ENCODE measurements around the gene SLC6A20.

The SLC6A20 gene

DNA sequence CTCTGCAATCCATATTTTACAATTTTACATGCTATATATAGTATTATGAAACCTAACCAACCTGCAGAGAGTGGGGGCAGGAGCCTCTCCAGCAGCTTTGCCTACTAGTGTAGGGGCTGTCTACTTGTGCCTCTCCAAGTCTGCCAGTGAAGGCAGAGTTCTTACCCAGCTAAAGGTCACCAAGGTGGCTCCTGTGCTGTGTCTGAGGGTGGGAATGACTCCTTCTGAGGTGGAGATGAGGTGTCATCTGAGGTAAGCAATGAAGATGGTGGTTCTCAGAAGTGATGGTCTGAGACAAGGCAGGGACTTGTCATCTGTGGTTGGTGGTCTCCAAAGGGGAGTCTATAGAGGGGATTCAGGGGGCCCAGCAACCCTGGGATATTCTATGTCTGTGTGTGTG, 59.6 kb downstream of the SLC6A20 start:
- peaks cover 5 to 7% of the 10 kb centered on the region in 2 donors for H3K4me1 ChIP-seq (ENCODE audit: control insufficient read depth in 1 of 2, insufficient read depth in 2 of 2, low read length in 2 of 2)
- H3K27ac ChIP-seq (ENCODE audit: low read depth, low read length): no peak overlapping the region
- H3K9me3 ChIP-seq (ENCODE audit: control insufficient read depth in 1 of 2, low read length in 2 of 2): no peaks in the 10 kb centered on the region
- H3K9ac ChIP-seq (ENCODE audit: low read depth in 1 of 2, low read length in 2 of 2): no peak overlapping the region
- peaks cover 54 to 89% of the 10 kb centered on the region in 2 donors for H3K36me3 ChIP-seq (ENCODE audit: control insufficient read depth in 1 of 2, insufficient read depth in 2 of 2, low read length in 2 of 2)
- H3K4me3 ChIP-seq (ENCODE audit: low read depth in 1 of 2, low read length in 2 of 2): no peak overlapping the region
- no peaks in the 10 kb centered on the region for H3K27me3 ChIP-seq (ENCODE audit: control insufficient read depth in 1 of 2, insufficient read depth in 2 of 2, low read length in 2 of 2)

- no peak overlapping the region for H3K27ac ChIP-seq (ENCODE audit: low read depth, low read length)
- H3K4me1 ChIP-seq (ENCODE audit: control insufficient read depth in 1 of 2, insufficient read depth in 2 of 2, low read length in 2 of 2): no peaks in the 10 kb centered on the region
- H3K4me3 ChIP-seq (ENCODE audit: low read depth in 1 of 2, low read length in 2 of 2): no peak overlapping the region
- no peaks in the 10 kb centered on the region for H3K9me3 ChIP-seq (ENCODE audit: control insufficient read depth in 1 of 2, low read length in 2 of 2)
- H3K36me3 ChIP-seq (ENCODE audit: control insufficient read depth in 1 of 2, insufficient read depth in 2 of 2, low read length in 2 of 2): peaks cover 28 to 59% of the 10 kb centered on the region in 2 donors
- H3K9ac ChIP-seq (ENCODE audit: low read depth in 1 of 2, low read length in 2 of 2): no peak overlapping the region
- no peaks in the 10 kb centered on the region for H3K27me3 ChIP-seq (ENCODE audit: control insufficient read depth in 1 of 2, insufficient read depth in 2 of 2, low read length in 2 of 2)
Observed at GRCh38 chr3:45730409-45731154, 65.8 kb downstream of the SLC6A20 start.

DNA sequence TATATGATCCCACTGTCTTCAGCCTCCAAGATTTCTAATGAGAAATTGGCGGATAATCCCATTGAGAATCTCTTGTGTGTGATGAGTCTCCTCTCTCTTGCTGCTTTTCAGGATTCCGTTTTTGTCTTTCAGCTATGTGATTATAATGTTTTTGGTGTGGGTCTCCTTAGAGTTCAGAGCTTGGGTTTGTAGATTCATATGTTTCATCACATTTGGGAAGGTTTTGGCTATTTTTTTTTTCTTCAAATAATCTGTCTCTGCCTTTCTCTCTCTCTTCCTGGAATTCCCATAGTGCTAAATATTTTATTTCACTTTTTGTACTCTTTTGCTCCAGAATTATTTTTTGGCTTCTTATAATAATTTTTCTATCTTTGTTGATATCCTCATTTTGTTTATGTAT, 66.7 kb downstream of the SLC6A20 start:
- H3K4me1 ChIP-seq (ENCODE audit: control insufficient read depth in 1 of 2, insufficient read depth in 2 of 2, low read length in 2 of 2): no peaks in the 10 kb centered on the region
- H3K4me3 ChIP-seq (ENCODE audit: low read depth in 1 of 2, low read length in 2 of 2): no peak overlapping the region
- H3K9me3 ChIP-seq (ENCODE audit: control insufficient read depth in 1 of 2, low read length in 2 of 2): no peaks in the 10 kb centered on the region
- no peaks in the 10 kb centered on the region for H3K27me3 ChIP-seq (ENCODE audit: control insufficient read depth in 1 of 2, insufficient read depth in 2 of 2, low read length in 2 of 2)
- no peak overlapping the region for H3K9ac ChIP-seq (ENCODE audit: low read depth in 1 of 2, low read length in 2 of 2)
- H3K27ac ChIP-seq (ENCODE audit: low read depth, low read length): no peak overlapping the region
- H3K36me3 ChIP-seq (ENCODE audit: control insufficient read depth in 1 of 2, insufficient read depth in 2 of 2, low read length in 2 of 2): peaks cover 28 to 57% of the 10 kb centered on the region in 2 donors

GRCh38 chr3:45724911-45725310, 71.4 kb downstream of the SLC6A20 start:
- peaks cover 17 to 43% of the 10 kb centered on the region in 2 donors for H3K36me3 ChIP-seq (ENCODE audit: control insufficient read depth in 1 of 2, insufficient read depth in 2 of 2, low read length in 2 of 2)
- no peak overlapping the region for H3K27ac ChIP-seq (ENCODE audit: low read depth, low read length)

DNA sequence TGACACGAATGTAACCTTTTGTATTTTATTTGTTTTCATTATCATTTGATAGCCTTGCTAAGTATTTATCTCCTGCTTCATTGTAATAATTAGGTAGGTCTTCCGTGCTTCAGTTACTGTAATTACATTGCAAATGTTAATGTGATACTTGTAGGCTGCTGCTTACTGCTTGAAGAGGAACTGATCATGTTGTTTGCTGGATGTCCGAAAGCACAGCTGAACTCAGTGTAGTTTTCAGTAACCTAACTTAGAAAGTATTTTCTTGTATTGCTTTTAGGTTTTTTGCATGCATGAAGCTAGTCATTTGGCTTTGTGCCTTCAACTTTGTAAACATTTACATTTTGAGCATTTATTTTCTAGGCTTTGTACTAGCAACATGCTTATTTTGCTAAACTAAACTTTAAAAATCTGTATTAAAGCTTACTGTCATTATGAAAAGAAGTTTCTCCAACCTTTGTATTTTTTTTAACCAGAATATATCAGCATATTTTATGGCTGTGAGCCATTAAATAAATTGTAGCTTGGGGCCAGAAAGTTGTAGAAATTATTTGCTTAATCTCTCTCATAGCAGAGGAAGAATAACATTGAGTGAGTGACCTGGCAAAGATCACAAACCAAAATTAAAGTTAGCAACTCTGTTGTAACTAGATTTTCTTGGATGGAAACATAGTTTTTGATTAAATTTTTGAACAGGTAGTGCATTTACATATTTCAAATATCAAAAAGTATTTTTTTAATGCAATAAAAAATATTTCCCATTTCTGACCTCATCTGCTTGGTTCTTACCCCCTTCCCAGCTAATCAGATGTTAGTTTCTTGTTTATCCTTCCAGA, 76.5 kb downstream of the SLC6A20 start:
- Histone ChIP-seq H3K9ac (ENCODE audit: low read depth in 1 of 2, low read length in 2 of 2) (no peak overlapping the region), H3K4me1 (ENCODE audit: control insufficient read depth in 1 of 2, insufficient read depth in 2 of 2, low read length in 2 of 2) (no peaks in the 10 kb centered on the region), H3K9me3 (ENCODE audit: control insufficient read depth in 1 of 2, low read length in 2 of 2) (no peaks in the 10 kb centered on the region), H3K36me3 (ENCODE audit: control insufficient read depth in 1 of 2, insufficient read depth in 2 of 2, low read length in 2 of 2) (peaks cover 21 to 51% of the 10 kb centered on the region in 2 donors), H3K27me3 (ENCODE audit: control insufficient read depth in 1 of 2, insufficient read depth in 2 of 2, low read length in 2 of 2) (no peaks in the 10 kb centered on the region), H3K4me3 (ENCODE audit: low read depth in 1 of 2, low read length in 2 of 2) (no peak overlapping the region), H3K27ac (ENCODE audit: low read depth, low read length) (no peak overlapping the region)

More at GRCh38 chr3:45724911-45725310, 71.4 kb downstream of the SLC6A20 start:
- Histone ChIP-seq H3K9ac (ENCODE audit: low read depth in 1 of 2, low read length in 2 of 2) (no peak overlapping the region), H3K27me3 (ENCODE audit: control insufficient read depth in 1 of 2, insufficient read depth in 2 of 2, low read length in 2 of 2) (no peaks in the 10 kb centered on the region), H3K9me3 (ENCODE audit: control insufficient read depth in 1 of 2, low read length in 2 of 2) (no peaks in the 10 kb centered on the region), H3K4me3 (ENCODE audit: low read depth in 1 of 2, low read length in 2 of 2) (no peak overlapping the region), H3K4me1 (ENCODE audit: control insufficient read depth in 1 of 2, insufficient read depth in 2 of 2, low read length in 2 of 2) (no peaks in the 10 kb centered on the region)

GRCh38 chr3:45716790-45717336, 79.5 kb downstream of the SLC6A20 start:
- no peaks in the 10 kb centered on the region for H3K27me3 ChIP-seq (ENCODE audit: control insufficient read depth in 1 of 2, insufficient read depth in 2 of 2, low read length in 2 of 2)
- H3K4me3 ChIP-seq (ENCODE audit: low read depth in 1 of 2, low read length in 2 of 2): no peak overlapping the region
- H3K9me3 ChIP-seq (ENCODE audit: control insufficient read depth in 1 of 2, low read length in 2 of 2): no peaks in the 10 kb centered on the region
- H3K27ac ChIP-seq (ENCODE audit: low read depth, low read length): no peak overlapping the region
- H3K4me1 ChIP-seq (ENCODE audit: control insufficient read depth in 1 of 2, insufficient read depth in 2 of 2, low read length in 2 of 2): no peaks in the 10 kb centered on the region
- peaks cover 14 to 57% of the 10 kb centered on the region in 2 donors for H3K36me3 ChIP-seq (ENCODE audit: control insufficient read depth in 1 of 2, insufficient read depth in 2 of 2, low read length in 2 of 2)
- H3K9ac ChIP-seq (ENCODE audit: low read depth in 1 of 2, low read length in 2 of 2): no peak overlapping the region

GRCh38 chr3:45715945-45716344, 80.4 kb downstream of the SLC6A20 start:
- Histone ChIP-seq H3K27ac (ENCODE audit: low read depth, low read length) (no peak overlapping the region), H3K27me3 (ENCODE audit: control insufficient read depth in 1 of 2, insufficient read depth in 2 of 2, low read length in 2 of 2) (no peaks in the 10 kb centered on the region), H3K36me3 (ENCODE audit: control insufficient read depth in 1 of 2, insufficient read depth in 2 of 2, low read length in 2 of 2) (peaks cover 14 to 63% of the 10 kb centered on the region in 2 donors), H3K9ac (ENCODE audit: low read depth in 1 of 2, low read length in 2 of 2) (no peak overlapping the region), H3K9me3 (ENCODE audit: control insufficient read depth in 1 of 2, low read length in 2 of 2) (no peaks in the 10 kb centered on the region), H3K4me3 (ENCODE audit: low read depth in 1 of 2, low read length in 2 of 2) (no peak overlapping the region), H3K4me1 (ENCODE audit: control insufficient read depth in 1 of 2, insufficient read depth in 2 of 2, low read length in 2 of 2) (no peaks in the 10 kb centered on the region)

- H3K4me3 ChIP-seq (ENCODE audit: low read depth in 1 of 2, low read length in 2 of 2): no peak overlapping the region
- no peaks in the 10 kb centered on the region for H3K27me3 ChIP-seq (ENCODE audit: control insufficient read depth in 1 of 2, insufficient read depth in 2 of 2, low read length in 2 of 2)
- no peaks in the 10 kb centered on the region for H3K9me3 ChIP-seq (ENCODE audit: control insufficient read depth in 1 of 2, low read length in 2 of 2)
- H3K27ac ChIP-seq (ENCODE audit: low read depth, low read length): no peak overlapping the region
- H3K4me1 ChIP-seq (ENCODE audit: control insufficient read depth in 1 of 2, insufficient read depth in 2 of 2, low read length in 2 of 2): no peaks in the 10 kb centered on the region
- H3K9ac ChIP-seq (ENCODE audit: low read depth in 1 of 2, low read length in 2 of 2): no peak overlapping the region
- H3K36me3 ChIP-seq (ENCODE audit: control insufficient read depth in 1 of 2, insufficient read depth in 2 of 2, low read length in 2 of 2): peaks cover 25 to 70% of the 10 kb centered on the region in 2 donors
Observed at GRCh38 chr3:45712434-45713110, 83.8 kb downstream of the SLC6A20 start.

GRCh38 chr3:45711931-45712330, 84.4 kb downstream of the SLC6A20 start:
- no peak overlapping the region for H3K9ac ChIP-seq (ENCODE audit: low read depth in 1 of 2, low read length in 2 of 2)

More at GRCh38 chr3:45711931-45712330, 84.4 kb downstream of the SLC6A20 start:
- Histone ChIP-seq H3K27ac (ENCODE audit: low read depth, low read length) (no peak overlapping the region), H3K9me3 (ENCODE audit: control insufficient read depth in 1 of 2, low read length in 2 of 2) (no peaks in the 10 kb centered on the region), H3K27me3 (ENCODE audit: control insufficient read depth in 1 of 2, insufficient read depth in 2 of 2, low read length in 2 of 2) (no peaks in the 10 kb centered on the region), H3K4me3 (ENCODE audit: low read depth in 1 of 2, low read length in 2 of 2) (no peak overlapping the region), H3K4me1 (ENCODE audit: control insufficient read depth in 1 of 2, insufficient read depth in 2 of 2, low read length in 2 of 2) (no peaks in the 10 kb centered on the region), H3K36me3 (ENCODE audit: control insufficient read depth in 1 of 2, insufficient read depth in 2 of 2, low read length in 2 of 2) (peaks cover 24 to 70% of the 10 kb centered on the region in 2 donors)
